OCI-LY7 (cell line): ENCODE measurements around the gene XPNPEP1. TPM values are rescaled to one million over a fixed set of nuclear protein-coding genes. Genes with fewer than 3 reads are reported as not detected.

Experiments
- BruUV-seq: library from RNA; stranded (reverse); fragments of 400-500 nt; replicated peaks from 2 replicates; lab custom pipeline; 2021; lab: Mats Ljungman, UMichigan
- CTCF ChIA-PET: fragments of 300-600 bp; sonication (Branson Sonifier 250); formaldehyde crosslinking; loops from one replicate; lab custom pipeline; 2022; ENCODE audit warnings: antibody characterized with exemption; ENCODE audit not compliant: unreplicated experiment; lab: Charles Lee
- POLR2A ChIA-PET: fragments of 300-600 bp; sonication (Branson Sonifier 250); formaldehyde crosslinking; loops from one replicate; lab custom pipeline; 2022; ENCODE audit warnings: antibody characterized with exemption; lab: Charles Lee
- DNase-seq: peaks from one replicate; pipeline ENCODE4 v3.0.0-alpha.2; 2015; ENCODE audit warnings: low spot score
- H2AFZ ChIP-seq: fragments of 200-600 bp; sonication (generic), shearing (Covaris generic); 2 replicates; pipeline ENCODE4 v1.6.1; 2014; ENCODE audit warnings: mild to moderate bottlenecking, antibody characterized with exemption, low read length, moderate library complexity
- H3K27ac ChIP-seq: fragments of 200-600 bp; sonication (generic); 2 replicates; pipeline ENCODE4 v1.5.1; 2014; ENCODE audit warnings: mixed run types, low read depth, mild to moderate bottlenecking, moderate library complexity, low read length, inconsistent platforms; ENCODE audit not compliant: poor library complexity, severe bottlenecking
- H3K36me3 ChIP-seq: fragments of 200-600 bp; sonication (generic); 2 replicates; pipeline ENCODE4 v1.6.1; 2014; ENCODE audit warnings: mild to moderate bottlenecking, antibody characterized with exemption, low read length, moderate library complexity, mixed read lengths; ENCODE audit not compliant: insufficient read depth
- H3K4me1 ChIP-seq: fragments of 200-600 bp; sonication (generic); 2 replicates; pipeline ENCODE4 v1.5.1; 2014; ENCODE audit warnings: mild to moderate bottlenecking, low read length; ENCODE audit not compliant: insufficient read depth, poor library complexity, severe bottlenecking
- H3K4me2 ChIP-seq: fragments of 200-600 bp; sonication (generic); 2 replicates; pipeline ENCODE4 v1.6.1; 2014; ENCODE audit warnings: mild to moderate bottlenecking, low read length
- H3K4me3 ChIP-seq: fragments of 200-600 bp; sonication (generic); 2 replicates; pipeline ENCODE4 v1.5.1; 2014; ENCODE audit warnings: mild to moderate bottlenecking, low read depth, low read length; ENCODE audit not compliant: poor library complexity, severe bottlenecking
- H3K79me2 ChIP-seq: fragments of 200-600 bp; sonication (generic); 2 replicates; pipeline ENCODE4 v1.6.1; 2016; ENCODE audit warnings: low read depth, mild to moderate bottlenecking, low read length, moderate library complexity, mixed read lengths; ENCODE audit not compliant: insufficient read depth
- H3K9me2 ChIP-seq: fragments of 200-600 bp; sonication (generic); 2 replicates; pipeline ENCODE4 v1.6.1; 2016; ENCODE audit warnings: mild to moderate bottlenecking, low read length, mixed read lengths; ENCODE audit not compliant: insufficient read depth
- H3K9me3 ChIP-seq: fragments of 200-600 bp; sonication (generic); 2 replicates; pipeline ENCODE4 v1.6.1; 2014; ENCODE audit warnings: mild to moderate bottlenecking, mixed run types, low read length, mixed read lengths
- H4K20me1 ChIP-seq: fragments of 200-600 bp; sonication (generic); 2 replicates; pipeline ENCODE4 v1.6.1; 2014; ENCODE audit warnings: mild to moderate bottlenecking, antibody characterized with exemption, low read length, moderate library complexity, mixed read lengths; ENCODE audit not compliant: insufficient read depth
- EZH2phosphoT487 ChIP-seq: fragments of 200-600 bp; sonication (generic); IDR thresholded peaks from 2 replicates; pipeline ENCODE4 v1.6.1; 2018; ENCODE audit warnings: low read depth, borderline replicate concordance, mild to moderate bottlenecking, mixed run types, antibody characterized with exemption, low read length, moderate library complexity, mixed read lengths
- intact Hi-C: fragments of 100-400 bp; cut with micrococcal nuclease; formaldehyde crosslinking; loops from one replicate; pipeline ENCODE4 v1.10.0; 2022; ENCODE audit not compliant: unreplicated experiment
- total RNA-seq, 2 experiments: library from RNA; depleted of rRNA in 1 of 2; stranded (reverse); fragments of >200 nt in 1 of 2; shearing (Covaris generic) in 1 of 2; gene quantifications; 2 replicates each; pipeline ENCODE4 v1.2.3, GENCODE V29; 2014 to 2022
- TF ChIP-seq, protein P1 (sequence below): fragments of 200-600 bp; sonication (generic); conservative IDR thresholded peaks from 2 replicates; pipeline ENCODE4 v1.5.1; 2014; ENCODE audit warnings: mild to moderate bottlenecking, antibody characterized with exemption, low read length, moderate library complexity, mixed read lengths

XPNPEP1 gene
- total RNA-seq, 2 experiments from 2014 or later: 136 to 237 TPM

DNA sequence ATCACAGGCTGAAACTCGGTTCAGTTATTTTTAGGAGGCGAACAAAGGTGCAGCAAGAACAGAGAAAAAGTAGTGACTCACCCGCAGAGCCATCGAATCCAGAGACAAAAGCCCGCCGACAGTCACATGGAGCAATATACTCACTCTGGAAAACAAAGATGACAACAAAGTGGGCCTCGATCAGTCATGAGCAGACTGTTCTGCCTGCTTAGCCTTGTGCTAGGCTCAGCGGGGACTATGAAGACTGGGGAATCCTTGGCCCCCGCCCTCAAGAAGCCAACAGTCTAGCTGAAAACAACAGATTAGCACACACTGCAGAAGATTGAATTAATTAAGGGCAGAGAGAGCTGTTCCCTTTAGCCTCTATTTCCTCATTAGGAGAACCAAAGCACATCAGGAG is 30.4 kb downstream of the XPNPEP1 start:
- Histone ChIP-seq H3K9me2 (no peaks in the 10 kb centered on the region), H4K20me1 (no peaks in the 10 kb centered on the region), H3K4me3 (no peak overlapping the region), H3K4me2 (no peak overlapping the region), H3K9me3 (no peaks in the 10 kb centered on the region), H3K27ac (no peak overlapping the region), H2AFZ (no peak overlapping the region), H3K4me1 (no peaks in the 10 kb centered on the region), H3K36me3 (peaks cover 95% of the 10 kb centered on the region), H3K79me2 (peaks cover 22% of the 10 kb centered on the region)
- CTCF ChIA-PET: interaction anchor here (1.0 kb wide), 1 partner anchor 10 kb away, joined by 4 read pairs; no protein-coding TSS in a partner anchor
- intact Hi-C loops: no loop called here
- POLR2A ChIA-PET: interaction anchor here (0.6 to 7.0 kb wide), 2 partner anchors 18 to 19 kb away, joined by 3 to 58 read pairs; no protein-coding TSS in a partner anchor
- no peak for TF ChIP-seq EZH2phosphoT487
- TF ChIP-seq, protein P1, sequence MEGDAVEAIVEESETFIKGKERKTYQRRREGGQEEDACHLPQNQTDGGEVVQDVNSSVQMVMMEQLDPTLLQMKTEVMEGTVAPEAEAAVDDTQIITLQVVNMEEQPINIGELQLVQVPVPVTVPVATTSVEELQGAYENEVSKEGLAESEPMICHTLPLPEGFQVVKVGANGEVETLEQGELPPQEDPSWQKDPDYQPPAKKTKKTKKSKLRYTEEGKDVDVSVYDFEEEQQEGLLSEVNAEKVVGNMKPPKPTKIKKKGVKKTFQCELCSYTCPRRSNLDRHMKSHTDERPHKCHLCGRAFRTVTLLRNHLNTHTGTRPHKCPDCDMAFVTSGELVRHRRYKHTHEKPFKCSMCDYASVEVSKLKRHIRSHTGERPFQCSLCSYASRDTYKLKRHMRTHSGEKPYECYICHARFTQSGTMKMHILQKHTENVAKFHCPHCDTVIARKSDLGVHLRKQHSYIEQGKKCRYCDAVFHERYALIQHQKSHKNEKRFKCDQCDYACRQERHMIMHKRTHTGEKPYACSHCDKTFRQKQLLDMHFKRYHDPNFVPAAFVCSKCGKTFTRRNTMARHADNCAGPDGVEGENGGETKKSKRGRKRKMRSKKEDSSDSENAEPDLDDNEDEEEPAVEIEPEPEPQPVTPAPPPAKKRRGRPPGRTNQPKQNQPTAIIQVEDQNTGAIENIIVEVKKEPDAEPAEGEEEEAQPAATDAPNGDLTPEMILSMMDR: no peak
- DNase-seq: no peak
- no TSS peak for BruUV-seq

DNA sequence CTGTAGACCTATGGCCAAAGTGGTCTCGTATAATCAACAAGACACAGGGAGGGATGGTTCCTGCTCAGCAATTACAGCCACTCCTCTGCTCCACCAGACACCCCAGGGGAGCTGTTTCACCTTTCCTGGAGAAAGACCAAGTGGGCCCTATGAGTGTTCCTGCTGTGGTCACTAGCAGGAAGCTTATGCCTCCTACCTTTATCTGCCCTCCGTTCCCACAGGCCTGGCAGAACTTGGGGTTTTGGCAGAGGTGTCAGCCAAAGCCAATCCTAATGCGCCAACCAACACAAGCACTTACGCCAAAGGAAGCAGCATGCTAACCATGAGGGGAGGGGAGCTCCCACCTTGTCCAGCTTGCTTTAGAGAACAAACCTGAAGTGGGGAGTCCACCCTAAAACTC is 31.2 kb downstream of the XPNPEP1 start:
- intact Hi-C loops: no loop called here
- peaks cover 95% of the 10 kb centered on the region for H3K36me3 ChIP-seq
- H3K4me1 ChIP-seq: no peaks in the 10 kb centered on the region
- H3K27ac ChIP-seq: no peak overlapping the region
- no peaks in the 10 kb centered on the region for H3K9me3 ChIP-seq
- no peak for TF ChIP-seq EZH2phosphoT487
- TF ChIP-seq, protein P1: no peak
- H4K20me1 ChIP-seq: no peaks in the 10 kb centered on the region
- H3K9me2 ChIP-seq: no peaks in the 10 kb centered on the region
- ChIA-PET CTCF (interaction anchor here (0.8 to 1.0 kb wide), 2 partner anchors 11 to 18 kb away, joined by 3 to 4 read pairs; no protein-coding TSS in a partner anchor), POLR2A (interaction anchor here (1.0 kb wide), 1 partner anchor 11 kb away, joined by 5 read pairs; no protein-coding TSS in a partner anchor)
- no peak overlapping the region for H2AFZ ChIP-seq
- BruUV-seq: no TSS peak
- H3K4me3 ChIP-seq: no peak overlapping the region
- peaks cover 16% of the 10 kb centered on the region for H3K79me2 ChIP-seq
- no peak overlapping the region for H3K4me2 ChIP-seq
- no peak for DNase-seq

DNA sequence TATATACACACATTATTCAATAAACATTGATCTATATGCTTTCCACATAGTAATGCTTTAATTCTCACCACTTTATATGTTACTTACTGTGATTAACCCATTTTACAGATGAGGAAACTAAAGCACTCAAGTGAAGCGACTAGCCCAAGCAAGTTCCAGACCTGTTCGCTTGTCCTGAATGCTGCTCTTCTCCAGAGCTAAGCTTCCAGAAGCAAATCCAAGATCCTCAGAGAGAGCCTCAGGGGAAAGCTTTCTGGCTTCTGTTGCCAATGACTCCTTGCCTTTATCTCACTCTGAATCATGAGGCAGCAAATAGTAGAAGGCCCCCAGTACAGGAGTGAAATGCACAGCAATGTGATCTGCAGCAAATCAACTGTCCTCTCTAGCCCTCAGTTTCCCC is 32.2 kb downstream of the XPNPEP1 start:
- TF ChIP-seq, protein P1: no peak
- TF ChIP-seq EZH2phosphoT487: no peak
- no peaks in the 10 kb centered on the region for H4K20me1 ChIP-seq
- POLR2A ChIA-PET: interaction anchor here (1.3 kb wide), 1 partner anchor 218 kb away, joined by 5 read pairs; no protein-coding TSS in a partner anchor

More for the DNA sequence above, 32.2 kb downstream of the XPNPEP1 start:
- no peaks in the 10 kb centered on the region for H3K4me1 ChIP-seq
- no peaks in the 10 kb centered on the region for H3K9me2 ChIP-seq
- intact Hi-C loops: no loop called here
- H2AFZ ChIP-seq: no peak overlapping the region
- H3K9me3 ChIP-seq: no peaks in the 10 kb centered on the region
- H3K4me3 ChIP-seq: no peak overlapping the region
- DNase-seq: no peak
- CTCF ChIA-PET: no interaction called here
- no peak overlapping the region for H3K27ac ChIP-seq
- no TSS peak for BruUV-seq
- H3K79me2 ChIP-seq: peaks cover 11% of the 10 kb centered on the region
- H3K36me3 ChIP-seq: peaks cover 95% of the 10 kb centered on the region
- H3K4me2 ChIP-seq: no peak overlapping the region
